Keratinocyte (primary cell): ENCODE data around the gene AKAIN1. TPM values are rescaled to one million over a fixed set of nuclear protein-coding genes. Genes with fewer than 3 reads are reported as not detected.

Source experiments
- DNase-seq: peaks from one replicate; pipeline ENCODE4 v3.0.0-alpha.2; 2011; ENCODE audit warnings: low read depth, missing footprints, low spot score
- FAIRE-seq: peaks from 2 replicates; lab custom pipeline; 2011; peaks lifted over from hg19 to GRCh38; lab: Jason Lieb, UNC
- H2AFZ ChIP-seq: 2 replicates; pipeline ENCODE4 v1.6.0; 2012; ENCODE audit warnings: low read length, control low read depth, inconsistent platforms; ENCODE audit not compliant: control insufficient read depth
- H3K27ac ChIP-seq: 2 replicates; pipeline ENCODE4 v1.5.1; 2011; ENCODE audit warnings: low read length; ENCODE audit not compliant: control insufficient read depth, insufficient read depth
- H3K27me3 ChIP-seq: 3 replicates; pipeline ENCODE4 v1.6.0; 2011; ENCODE audit warnings: low read length; ENCODE audit not compliant: control insufficient read depth, insufficient read depth; ENCODE audit errors: extremely low read depth
- H3K36me3 ChIP-seq, 2 experiments: 2 replicates in 1 of 2; 3 replicates in 1 of 2; pipeline ENCODE4 v1.5.1; 2011; ENCODE audit warnings: low read length in 2 of 2, mild to moderate bottlenecking in 1 of 2; ENCODE audit not compliant: control insufficient read depth in 2 of 2, insufficient read depth in 2 of 2; ENCODE audit errors: extremely low read depth in 1 of 2
- H3K4me1 ChIP-seq: 3 replicates; pipeline ENCODE4 v1.5.1; 2011; ENCODE audit warnings: low read length; ENCODE audit not compliant: control insufficient read depth, insufficient read depth; ENCODE audit errors: extremely low read depth
- H3K4me2 ChIP-seq: 3 replicates; pipeline ENCODE4 v1.6.0; 2011; ENCODE audit warnings: low read depth, low read length; ENCODE audit not compliant: control insufficient read depth, insufficient read depth; ENCODE audit errors: extremely low read depth
- H3K4me3 ChIP-seq, 3 experiments: fragments of 200-600 bp in 1 of 3; sonication (generic) in 1 of 3; 2 replicates in 2 of 3; 3 replicates in 1 of 3; pipeline ENCODE4 v1.5.1; 2011 to 2016; ENCODE audit warnings: low read length in 3 of 3, mild to moderate bottlenecking in 3 of 3, control low read depth in 2 of 3, inconsistent platforms in 1 of 3, low read depth in 1 of 3, mixed read lengths in 1 of 3, mixed run types in 1 of 3, moderate library complexity in 1 of 3; ENCODE audit not compliant: control insufficient read depth in 2 of 3, insufficient read depth in 2 of 3; ENCODE audit errors: extremely low read depth in 1 of 3
- H3K79me2 ChIP-seq: 2 replicates; pipeline ENCODE4 v1.6.0; 2012; ENCODE audit warnings: low read length; ENCODE audit not compliant: control insufficient read depth, insufficient read depth
- H3K9ac ChIP-seq: 3 replicates; pipeline ENCODE4 v1.6.0; 2011; ENCODE audit warnings: low read length; ENCODE audit not compliant: control insufficient read depth, insufficient read depth; ENCODE audit errors: extremely low read depth
- H3K9me1 ChIP-seq: 3 replicates; pipeline ENCODE4 v1.6.0; 2011; ENCODE audit warnings: low read length; ENCODE audit not compliant: control insufficient read depth, insufficient read depth; ENCODE audit errors: extremely low read depth
- H3K9me3 ChIP-seq: 2 replicates; pipeline ENCODE4 v1.5.1; 2012; ENCODE audit warnings: low read depth, low read length; ENCODE audit not compliant: control insufficient read depth
- H4K20me1 ChIP-seq: 3 replicates; pipeline ENCODE4 v1.6.0; 2011; ENCODE audit warnings: low read length; ENCODE audit not compliant: control insufficient read depth, insufficient read depth; ENCODE audit errors: extremely low read depth
- EZH2 ChIP-seq: IDR thresholded peaks from one replicate; pipeline ENCODE4 v1.6.1; 2012; ENCODE audit warnings: inconsistent platforms, mild to moderate bottlenecking, low read length, moderate library complexity
- dilution Hi-C: fragments of 300-500 bp; cut with MboI; formaldehyde crosslinking; loops from one replicate; pipeline ENCODE4 v1.7.0; 2020; ENCODE audit warnings: low sequenced_read_pairs; ENCODE audit not compliant: extremely low pct_ligation_motif_present
- polyA plus RNA-seq, 5 experiments: library from polyadenylated mRNA; depleted of rRNA in 3 of 5; stranded (reverse) in 3 of 5; stranded (forward) in 1 of 5; unstranded in 1 of 5; fragments of >200 nt; gene quantifications; 1 replicate in 1 of 5; 2 replicates in 3 of 5; 3 replicates in 1 of 5; pipeline versions ENCODE4 v1.2.1 to v1.2.3, GENCODE V29; 2011 to 2012; ENCODE audit warnings: missing spikeins in 2 of 5, low read depth in 1 of 5, low replicate concordance in 1 of 5
- TF ChIP-seq, protein P1 (sequence below), 3 experiments: IDR thresholded peaks in 1 of 3; conservative IDR thresholded peaks in 1 of 3; optimal IDR thresholded peaks in 1 of 3; 2 replicates in 2 of 3; 3 replicates in 1 of 3; pipeline versions ENCODE3 to v1.5.1; 2011; ENCODE audit warnings: low read length in 3 of 3, mild to moderate bottlenecking in 3 of 3, moderate library complexity in 2 of 3, control low read depth in 1 of 3, inconsistent platforms in 1 of 3; ENCODE audit not compliant: insufficient read depth in 2 of 3; ENCODE audit errors: extremely low read depth in 1 of 3

The AKAIN1 gene
- polyA plus RNA-seq, 1 donor (not counting 4 experiments of a cell fraction or from before 2014, with no cell fraction given), result not detected

- no peak for FAIRE-seq
- dilution Hi-C loops, result no loop called here
- no peaks in the 10 kb centered on the region for H3K27me3 ChIP-seq
Observed at GRCh38 chr18:5110266-5110665, 86.8 kb downstream of the AKAIN1 start.

GRCh38 chr18:5107988-5108387, 89.1 kb downstream of the AKAIN1 start:
- Histone ChIP-seq H3K36me3 (no peaks in the 10 kb centered on the region), H3K9me3 (no peaks in the 10 kb centered on the region), H3K27me3 (no peaks in the 10 kb centered on the region), H3K79me2 (no peaks in the 10 kb centered on the region), H2AFZ (no peak overlapping the region), H4K20me1 (no peaks in the 10 kb centered on the region), H3K4me2 (no peak overlapping the region), H3K9me1 (no peaks in the 10 kb centered on the region), H3K27ac (no peak overlapping the region), H3K4me3 (no peak overlapping the region), H3K9ac (no peak overlapping the region), H3K4me1 (no peaks in the 10 kb centered on the region)
- TF ChIP-seq EZH2, result no peak
- TF ChIP-seq, protein P1, sequence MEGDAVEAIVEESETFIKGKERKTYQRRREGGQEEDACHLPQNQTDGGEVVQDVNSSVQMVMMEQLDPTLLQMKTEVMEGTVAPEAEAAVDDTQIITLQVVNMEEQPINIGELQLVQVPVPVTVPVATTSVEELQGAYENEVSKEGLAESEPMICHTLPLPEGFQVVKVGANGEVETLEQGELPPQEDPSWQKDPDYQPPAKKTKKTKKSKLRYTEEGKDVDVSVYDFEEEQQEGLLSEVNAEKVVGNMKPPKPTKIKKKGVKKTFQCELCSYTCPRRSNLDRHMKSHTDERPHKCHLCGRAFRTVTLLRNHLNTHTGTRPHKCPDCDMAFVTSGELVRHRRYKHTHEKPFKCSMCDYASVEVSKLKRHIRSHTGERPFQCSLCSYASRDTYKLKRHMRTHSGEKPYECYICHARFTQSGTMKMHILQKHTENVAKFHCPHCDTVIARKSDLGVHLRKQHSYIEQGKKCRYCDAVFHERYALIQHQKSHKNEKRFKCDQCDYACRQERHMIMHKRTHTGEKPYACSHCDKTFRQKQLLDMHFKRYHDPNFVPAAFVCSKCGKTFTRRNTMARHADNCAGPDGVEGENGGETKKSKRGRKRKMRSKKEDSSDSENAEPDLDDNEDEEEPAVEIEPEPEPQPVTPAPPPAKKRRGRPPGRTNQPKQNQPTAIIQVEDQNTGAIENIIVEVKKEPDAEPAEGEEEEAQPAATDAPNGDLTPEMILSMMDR (optimal IDR thresholded peaks at IDR 0.05 in 1 of 3, IDR thresholded peaks at IDR 0.05 in 1 of 3, conservative IDR thresholded peaks at IDR 0.05 in 1 of 3; ENCODE audit: extremely low read depth in 1 of 3, insufficient read depth in 2 of 3, low read length in 3 of 3), result no peak
- FAIRE-seq (no peak), DNase-seq (no peak)
- dilution Hi-C loops, result no loop called here

More at GRCh38 chr18:5110266-5110665, 86.8 kb downstream of the AKAIN1 start:
- Histone ChIP-seq H4K20me1 (no peaks in the 10 kb centered on the region), H2AFZ (no peak overlapping the region), H3K9me3 (no peaks in the 10 kb centered on the region), H3K36me3 (no peaks in the 10 kb centered on the region), H3K4me2 (no peak overlapping the region), H3K4me1 (no peaks in the 10 kb centered on the region), H3K4me3 (no peak overlapping the region), H3K9me1 (no peaks in the 10 kb centered on the region), H3K27ac (no peak overlapping the region), H3K9ac (no peak overlapping the region), H3K79me2 (no peaks in the 10 kb centered on the region)
- TF ChIP-seq, protein P1 (optimal IDR thresholded peaks at IDR 0.05 in 1 of 3, IDR thresholded peaks at IDR 0.05 in 1 of 3, conservative IDR thresholded peaks at IDR 0.05 in 1 of 3; ENCODE audit: extremely low read depth in 1 of 3, insufficient read depth in 2 of 3, low read length in 3 of 3), result no peak
- TF ChIP-seq EZH2, result no peak
- no peak for DNase-seq
